ENCODE results near the gene ABCA4. TPM values are rescaled to one million over a fixed set of nuclear protein-coding genes. Genes with fewer than 3 reads are reported as not detected.

ABCA4 gene
- total and polyA plus RNA-seq, 2 donors (not counting 3 experiments of a cell fraction or from before 2014, with no cell fraction given): 2.3 to 4.9 TPM

DNA sequence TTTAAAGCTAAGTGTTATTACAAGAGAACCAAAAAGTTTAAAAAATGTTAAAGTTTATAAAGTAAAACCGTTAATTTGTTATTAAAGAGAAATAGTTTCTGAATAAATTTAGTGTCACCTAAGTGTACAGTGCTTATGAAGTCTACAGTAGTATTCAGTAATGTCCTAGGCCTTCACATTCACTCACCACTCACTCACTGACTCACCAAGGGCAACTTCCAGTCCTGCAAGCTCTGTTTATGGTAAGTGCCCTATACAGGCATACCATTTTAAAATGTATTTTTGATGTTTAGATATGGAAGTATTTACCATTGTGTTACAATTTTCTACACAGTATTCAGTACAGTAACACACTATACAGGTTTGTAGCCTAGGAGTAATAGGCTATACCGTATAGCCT lies 151.6 kb downstream of the ABCA4 start:
- no peak for DNase-seq (ENCODE audit: low read depth, low spot score)
- Histone ChIP-seq H3K4me1 (ENCODE audit: control insufficient read depth, extremely low read depth, insufficient read depth, low read length) (no peaks in the 10 kb centered on the region), H3K9me1 (replicated peaks; ENCODE audit: control insufficient read depth, extremely low read depth, insufficient read depth, low read length) (no peaks in the 10 kb centered on the region), H3K27ac (ENCODE audit: insufficient read depth, low read depth, low read length) (no peak overlapping the region), H3K9me3 (replicated peaks; ENCODE audit: control insufficient read depth, insufficient read depth, low read length) (no peaks in the 10 kb centered on the region), H3K4me2 (ENCODE audit: insufficient read depth, low read length) (no peak overlapping the region), H3K27me3 (ENCODE audit: control insufficient read depth in 2 of 2, insufficient read depth in 2 of 2, low read length in 2 of 2) (peaks cover 0 to 5% of the 10 kb centered on the region in 2 experiments), H2AFZ (ENCODE audit: low read depth, low read length) (no peak overlapping the region), H3K9ac (replicated peaks; ENCODE audit: extremely low read depth, insufficient read depth, low read length) (no peak overlapping the region), H3K4me3 (replicated peaks in 1 of 3; ENCODE audit: insufficient read depth in 1 of 3, low read depth in 1 of 3, low read length in 3 of 3) (no peak overlapping the region), H3K79me2 (ENCODE audit: control insufficient read depth, insufficient read depth, low read length) (no peaks in the 10 kb centered on the region), H3K36me3 (ENCODE audit: control insufficient read depth in 2 of 2, extremely low read depth in 1 of 2, insufficient read depth in 2 of 2, low read length in 2 of 2) (no peaks in the 10 kb centered on the region), H4K20me1 (replicated peaks; ENCODE audit: control insufficient read depth, extremely low read depth, insufficient read depth, low read length) (no peaks in the 10 kb centered on the region)
- ChIA-PET CTCF (interaction anchor here (0.6 kb wide), 1 partner anchor 363 kb away, joined by 3 read pairs; no protein-coding TSS in a partner anchor), POLR2A (no interaction called here)
- TF ChIP-seq FOS (IDR thresholded peaks at IDR 0.05; ENCODE audit: borderline replicate concordance, insufficient read depth, low read length): peak; percentile 23
- TF ChIP-seq POLR2A (IDR thresholded peaks at IDR 0.05; ENCODE audit: low read depth, low read length): no peak
- no TSS peak for BruUV-seq (replicated peaks)
- dilution Hi-C loops (cut with MboI; ENCODE audit: extremely low pct_ligation_motif_present, low sequenced_read_pairs): no loop called here
- FAIRE-seq: no peak
- intact Hi-C loops (cut with micrococcal nuclease): no loop called here

DNA sequence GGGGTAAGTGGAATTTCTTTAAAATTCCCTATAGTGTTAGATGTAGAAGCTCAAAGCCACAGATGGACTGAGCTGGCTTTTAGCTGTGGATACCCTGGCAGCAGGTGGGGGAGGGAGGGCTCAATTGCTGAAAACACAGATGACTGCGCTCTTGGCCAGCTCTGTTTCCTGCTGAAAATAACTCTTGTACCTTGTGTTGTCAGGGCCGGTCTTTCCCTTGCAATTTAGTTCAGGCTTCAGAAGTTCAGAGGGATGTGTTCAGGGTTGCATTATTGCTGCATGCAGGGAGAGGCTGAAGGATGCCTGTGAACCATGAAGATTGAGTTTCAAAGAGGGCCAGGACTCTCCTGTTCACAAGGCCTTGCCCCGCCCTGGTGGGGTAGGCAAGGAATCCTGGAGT lies 153.6 kb downstream of the ABCA4 start:
- CTCF ChIA-PET: interaction anchor here (2.2 kb wide), 1 partner anchor 12 kb away, joined by 5 read pairs; no protein-coding TSS in a partner anchor
- Histone ChIP-seq H4K20me1 (replicated peaks; ENCODE audit: control insufficient read depth, extremely low read depth, insufficient read depth, low read length) (no peaks in the 10 kb centered on the region), H3K36me3 (ENCODE audit: control insufficient read depth in 2 of 2, extremely low read depth in 1 of 2, insufficient read depth in 2 of 2, low read length in 2 of 2) (no peaks in the 10 kb centered on the region), H3K9me1 (replicated peaks; ENCODE audit: control insufficient read depth, extremely low read depth, insufficient read depth, low read length) (no peaks in the 10 kb centered on the region), H3K27ac (ENCODE audit: insufficient read depth, low read depth, low read length) (no peak overlapping the region), H3K4me1 (ENCODE audit: control insufficient read depth, extremely low read depth, insufficient read depth, low read length) (no peaks in the 10 kb centered on the region), H3K4me2 (ENCODE audit: insufficient read depth, low read length) (no peak overlapping the region), H3K9me3 (replicated peaks; ENCODE audit: control insufficient read depth, insufficient read depth, low read length) (no peaks in the 10 kb centered on the region), H3K9ac (replicated peaks; ENCODE audit: extremely low read depth, insufficient read depth, low read length) (no peak overlapping the region), H3K4me3 (replicated peaks in 1 of 3; ENCODE audit: insufficient read depth in 1 of 3, low read depth in 1 of 3, low read length in 3 of 3) (no peak overlapping the region), H3K27me3 (ENCODE audit: control insufficient read depth in 2 of 2, insufficient read depth in 2 of 2, low read length in 2 of 2) (peaks cover 0 to 9% of the 10 kb centered on the region in 2 experiments), H3K79me2 (ENCODE audit: control insufficient read depth, insufficient read depth, low read length) (no peaks in the 10 kb centered on the region), H2AFZ (ENCODE audit: low read depth, low read length) (no peak overlapping the region)
- POLR2A ChIA-PET: no interaction called here
- dilution Hi-C loops (cut with MboI; ENCODE audit: extremely low pct_ligation_motif_present, low sequenced_read_pairs): no loop called here
- FAIRE-seq: peak; percentile 15
- no TSS peak for BruUV-seq (replicated peaks)
- TF ChIP-seq, protein P1, sequence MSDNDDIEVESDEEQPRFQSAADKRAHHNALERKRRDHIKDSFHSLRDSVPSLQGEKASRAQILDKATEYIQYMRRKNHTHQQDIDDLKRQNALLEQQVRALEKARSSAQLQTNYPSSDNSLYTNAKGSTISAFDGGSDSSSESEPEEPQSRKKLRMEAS (IDR thresholded peaks at IDR 0.05; ENCODE audit: insufficient read depth, insufficient read length): no peak
- TF ChIP-seq GATA2 (IDR thresholded peaks at IDR 0.05; ENCODE audit: insufficient read depth, insufficient read length, low read depth, low read length): no peak
- intact Hi-C loops (cut with micrococcal nuclease): no loop called here
- peak; percentile 51 for DNase-seq (ENCODE audit: low read depth, low spot score)

Data from endothelial cell of umbilical vein (primary cell).